Non-pigmented ciliary epithelial cell (primary cell): Measurements from ENCODE around the gene ZNF142.

ENCODE experiments used
- DNase-seq: peaks from one replicate; pipeline ENCODE4 v3.0.0-alpha.2; 2010; ENCODE audit warnings: low read depth

Gene ZNF142

DNA sequence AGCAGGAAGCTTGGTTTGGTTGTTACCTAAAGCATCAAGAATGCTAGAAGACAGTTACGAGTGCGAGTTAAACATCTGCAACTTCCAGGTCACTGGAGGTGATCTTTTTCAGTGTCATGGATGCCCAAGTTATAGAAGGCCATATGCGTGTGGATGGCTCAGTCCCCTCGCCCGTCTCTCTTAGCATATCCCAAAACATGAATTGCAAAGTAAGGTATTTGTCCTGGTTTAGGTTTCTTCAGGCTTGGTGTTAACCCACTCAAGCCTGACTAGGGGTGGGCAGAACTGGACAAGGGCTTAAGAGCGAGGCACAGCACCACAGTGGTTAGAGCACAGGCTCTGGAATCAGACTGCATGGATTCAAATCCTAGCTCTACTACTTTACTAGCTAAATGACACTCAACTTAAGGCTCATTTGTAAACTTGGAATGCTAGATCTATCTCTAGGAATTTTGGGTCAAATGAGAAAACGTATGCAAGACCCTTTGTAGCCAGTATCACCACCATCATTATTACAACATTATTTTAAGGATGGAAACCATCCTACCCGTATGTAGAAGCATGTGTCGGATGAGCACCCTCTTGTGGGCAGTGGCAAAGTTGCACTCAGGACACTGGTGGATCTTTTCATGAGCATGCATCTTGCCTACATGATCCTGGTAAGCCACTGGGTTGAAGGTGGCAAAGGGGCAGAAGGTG, 11.2 kb downstream of the ZNF142 start:
- DNase-seq, result no peak

DNA sequence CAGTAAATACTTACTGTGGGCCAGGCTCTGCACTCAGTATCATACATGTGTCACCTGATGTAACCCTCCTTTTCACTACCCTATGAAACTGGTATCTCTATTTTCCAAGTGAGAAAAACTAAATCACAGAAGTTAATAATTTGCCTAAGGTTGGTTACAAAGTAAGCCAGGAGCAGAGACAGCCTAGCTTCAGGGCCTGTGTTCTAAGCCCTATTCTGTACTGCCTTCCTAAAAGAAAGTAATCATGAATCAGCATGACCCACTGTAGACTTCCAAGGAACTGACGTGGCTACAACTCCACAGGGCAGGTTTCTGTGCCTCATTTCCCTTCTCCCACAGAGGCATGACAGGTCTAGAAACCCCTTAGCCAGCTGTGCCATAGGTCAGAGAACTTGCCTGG, 14.3 kb downstream of the ZNF142 start:
- DNase-seq, result no peak

DNA sequence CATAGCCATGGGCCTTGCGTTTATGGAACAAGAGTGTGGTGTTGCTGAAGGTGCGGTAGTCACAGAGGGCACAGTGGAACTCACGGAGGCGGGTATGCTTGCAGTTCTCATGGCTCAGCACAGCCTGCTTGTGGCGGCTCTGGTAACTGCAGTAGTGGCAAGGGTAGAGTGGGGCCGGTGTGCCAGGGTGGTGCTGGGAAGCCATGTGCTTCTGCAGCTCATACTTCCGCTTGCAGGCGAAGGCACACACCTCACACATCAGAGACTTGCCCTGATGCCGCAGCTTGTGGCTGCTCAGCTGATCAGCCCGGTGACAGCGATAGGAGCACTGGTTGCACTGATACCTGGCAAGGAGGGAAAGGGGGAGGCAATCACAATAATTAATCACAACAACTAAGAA, 14.7 kb downstream of the ZNF142 start:
- no peak for DNase-seq

DNA sequence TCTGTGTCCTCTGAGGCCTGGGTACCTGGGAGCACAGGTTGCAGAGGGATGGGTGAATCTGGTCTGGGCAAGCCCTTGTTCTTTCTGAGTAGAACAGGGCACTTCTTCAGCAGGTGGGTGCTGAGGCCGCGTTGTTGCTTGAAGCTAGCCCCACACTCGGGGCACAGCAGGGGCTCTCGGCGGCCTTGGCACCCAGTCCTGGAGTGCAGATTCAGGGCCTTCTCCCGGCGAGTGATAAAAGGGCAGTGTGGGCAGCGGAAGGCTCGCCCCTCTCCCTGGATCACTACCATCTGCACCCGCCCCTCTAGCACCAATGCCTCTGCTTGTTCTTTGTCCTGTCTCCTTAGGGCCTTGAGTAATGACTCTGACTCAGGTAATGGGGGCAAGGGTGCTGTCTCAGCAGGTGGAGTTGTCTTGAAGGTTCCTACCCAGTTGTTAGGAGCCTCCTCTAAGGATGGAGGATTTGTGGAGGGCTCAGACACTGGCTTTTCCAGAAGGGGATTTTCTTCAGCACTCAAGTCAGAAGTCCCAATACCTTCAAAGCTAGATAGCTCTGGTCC, 15.6 kb downstream of the ZNF142 start:
- no peak for DNase-seq

DNA sequence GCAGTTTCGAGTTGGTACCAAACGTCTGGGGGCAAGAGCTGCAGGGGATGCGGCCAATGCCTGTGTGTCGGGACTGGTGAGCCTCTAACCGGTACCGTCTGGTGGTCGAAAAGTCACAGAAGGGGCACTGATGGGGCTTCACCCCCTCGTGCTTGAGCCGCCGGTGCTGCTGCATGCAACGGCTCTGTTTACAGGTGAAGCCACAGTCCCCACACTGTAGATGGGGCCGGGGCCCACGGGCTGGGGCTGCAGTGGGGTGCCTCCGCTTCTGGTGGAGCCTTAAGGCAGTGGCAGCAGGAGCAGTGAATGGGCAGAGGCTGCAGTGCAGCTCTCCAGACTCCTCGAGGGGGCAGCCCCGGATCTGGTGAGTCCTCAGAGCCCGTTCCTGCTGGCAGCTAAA, 16.6 kb downstream of the ZNF142 start:
- no peak for DNase-seq

DNA sequence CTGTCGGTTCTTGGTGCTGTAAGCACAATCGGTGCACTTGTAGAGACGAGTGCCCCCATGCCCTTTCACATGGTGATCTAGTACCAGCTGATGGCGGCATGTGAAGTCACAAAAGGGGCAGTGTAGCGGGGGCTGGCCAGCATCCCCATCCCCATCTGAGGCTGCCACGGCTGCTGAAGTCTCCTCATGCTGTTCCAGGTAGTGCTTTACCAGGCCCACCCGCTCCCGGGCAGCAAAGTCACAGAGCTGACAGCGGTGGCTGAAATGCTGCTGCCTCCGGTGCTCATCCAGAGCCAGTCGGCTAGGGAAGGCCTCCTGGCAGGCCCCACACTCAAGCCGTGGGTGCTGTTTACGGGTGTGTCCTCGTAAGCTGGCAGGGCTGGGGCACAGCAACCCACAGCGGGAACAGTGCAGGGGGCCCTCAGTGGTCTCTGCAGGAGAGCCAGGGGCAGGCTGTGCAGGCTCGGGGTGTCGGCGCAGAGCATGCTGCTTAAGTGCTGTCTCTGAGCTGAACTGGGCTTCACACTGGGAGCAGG, 17.2 kb downstream of the ZNF142 start:
- no peak for DNase-seq

DNA sequence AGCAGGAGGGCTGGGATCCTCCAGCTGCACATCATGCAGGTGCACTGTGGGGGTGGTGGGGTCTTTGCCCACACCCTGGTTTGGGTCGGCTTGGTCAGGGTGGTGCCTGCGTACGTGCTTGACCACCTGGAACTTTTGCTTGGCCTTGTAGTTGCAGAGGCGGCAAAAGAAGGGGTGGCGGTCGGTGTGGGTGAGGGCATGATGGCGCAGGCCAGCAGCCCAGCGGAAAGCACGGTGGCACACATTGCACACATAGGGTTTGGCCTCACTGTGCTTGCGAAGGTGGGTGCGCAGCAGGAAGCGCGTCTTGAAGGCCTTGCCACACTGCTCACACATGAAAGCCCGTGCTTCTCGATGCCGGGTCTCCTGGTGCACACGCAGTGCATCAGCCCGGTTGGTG, 21.1 kb downstream of the ZNF142 start:
- no peak for DNase-seq

DNA sequence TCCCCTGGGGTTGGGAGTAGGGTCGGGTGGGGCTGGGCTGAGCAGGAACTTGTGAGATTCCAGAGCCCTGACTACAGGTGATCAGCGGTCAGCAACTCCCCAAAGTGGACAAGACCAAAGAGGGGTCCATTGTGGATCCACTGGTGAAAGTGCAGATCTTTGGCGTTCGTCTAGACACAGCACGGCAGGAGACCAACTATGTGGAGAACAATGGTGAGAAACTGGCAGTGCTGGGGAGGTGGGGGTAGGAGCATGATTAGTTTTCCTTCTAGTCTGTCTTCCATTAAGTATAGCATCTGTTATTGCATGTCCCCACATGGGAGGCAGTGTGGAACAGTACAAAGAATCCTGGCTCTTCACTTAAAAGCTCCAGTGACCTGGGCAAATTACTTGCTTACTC, 23.7 kb downstream of the ZNF142 start:
- no peak for DNase-seq

DNA sequence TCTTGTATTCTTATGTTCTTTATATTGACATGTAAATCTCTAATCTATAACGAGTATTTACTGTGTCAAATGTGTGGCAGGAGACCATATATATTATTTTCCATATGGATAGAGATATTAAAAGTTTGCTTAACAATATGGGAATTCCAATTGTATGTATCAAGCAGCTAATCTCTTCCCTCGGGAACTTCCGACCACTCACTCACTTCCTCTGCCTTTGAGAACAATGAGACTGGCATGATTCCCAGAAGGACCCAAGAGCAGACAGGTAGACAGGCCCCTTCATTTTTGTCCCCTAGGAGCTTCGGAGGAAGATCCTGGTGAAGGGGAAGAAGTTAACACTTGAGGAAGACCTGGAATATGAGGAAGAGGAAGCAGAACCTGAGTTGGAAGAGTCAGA, 27.6 kb downstream of the ZNF142 start:
- no peak for DNase-seq

DNA sequence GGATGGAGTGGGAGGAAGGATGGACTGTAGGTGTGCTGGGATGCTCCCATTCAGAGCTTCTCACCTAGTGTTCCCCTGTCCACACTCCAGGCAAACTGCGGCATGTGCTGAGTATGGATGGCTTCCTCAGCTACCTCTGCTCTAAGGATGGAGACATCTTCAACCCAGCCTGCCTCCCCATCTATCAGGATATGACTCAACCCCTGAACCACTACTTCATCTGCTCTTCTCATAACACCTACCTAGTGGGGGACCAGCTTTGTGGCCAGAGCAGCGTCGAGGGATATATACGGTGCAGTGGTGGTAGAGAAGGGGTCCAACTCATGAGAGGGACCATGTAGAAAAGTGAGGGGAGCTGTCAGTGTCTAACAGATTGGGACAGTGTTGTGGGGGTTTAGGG, 31.5 kb downstream of the ZNF142 start:
- no peak for DNase-seq

DNA sequence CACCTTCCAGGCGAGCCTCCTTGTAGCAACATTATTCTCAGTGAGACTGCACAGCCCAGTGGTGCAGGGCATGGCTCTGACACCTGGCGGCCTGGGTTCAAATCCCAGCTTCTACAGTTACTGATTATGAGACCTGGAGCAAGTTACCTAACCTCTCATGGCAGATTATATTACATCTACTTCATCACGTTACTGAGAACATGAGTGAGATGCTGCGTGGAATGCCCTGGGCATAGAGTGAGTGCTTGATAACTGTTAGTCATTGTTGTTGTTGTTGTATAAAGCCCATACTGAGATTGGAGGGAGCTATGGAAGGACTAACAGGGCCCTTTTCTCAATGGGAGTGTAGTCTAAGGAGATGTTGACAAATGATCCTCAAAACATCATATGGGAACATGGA, 33.1 kb downstream of the ZNF142 start:
- DNase-seq, result no peak

DNA sequence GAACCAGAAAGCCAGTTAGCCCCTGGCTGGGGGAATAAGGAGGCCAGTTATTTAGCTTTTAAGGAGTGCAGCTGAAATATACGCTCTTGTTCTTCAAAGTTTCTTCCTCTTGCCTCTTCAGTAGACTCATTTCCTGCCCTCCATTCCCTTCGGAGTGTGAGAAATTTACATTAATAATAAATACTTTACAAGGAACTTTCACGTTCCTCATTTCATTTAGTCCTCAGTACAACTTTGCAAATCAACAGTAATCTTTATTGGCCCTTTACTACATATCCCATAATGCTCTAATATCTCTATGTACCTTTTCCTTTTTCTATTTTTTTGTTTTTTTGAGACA, 36.1 kb downstream of the ZNF142 start:
- DNase-seq, result no peak

DNA sequence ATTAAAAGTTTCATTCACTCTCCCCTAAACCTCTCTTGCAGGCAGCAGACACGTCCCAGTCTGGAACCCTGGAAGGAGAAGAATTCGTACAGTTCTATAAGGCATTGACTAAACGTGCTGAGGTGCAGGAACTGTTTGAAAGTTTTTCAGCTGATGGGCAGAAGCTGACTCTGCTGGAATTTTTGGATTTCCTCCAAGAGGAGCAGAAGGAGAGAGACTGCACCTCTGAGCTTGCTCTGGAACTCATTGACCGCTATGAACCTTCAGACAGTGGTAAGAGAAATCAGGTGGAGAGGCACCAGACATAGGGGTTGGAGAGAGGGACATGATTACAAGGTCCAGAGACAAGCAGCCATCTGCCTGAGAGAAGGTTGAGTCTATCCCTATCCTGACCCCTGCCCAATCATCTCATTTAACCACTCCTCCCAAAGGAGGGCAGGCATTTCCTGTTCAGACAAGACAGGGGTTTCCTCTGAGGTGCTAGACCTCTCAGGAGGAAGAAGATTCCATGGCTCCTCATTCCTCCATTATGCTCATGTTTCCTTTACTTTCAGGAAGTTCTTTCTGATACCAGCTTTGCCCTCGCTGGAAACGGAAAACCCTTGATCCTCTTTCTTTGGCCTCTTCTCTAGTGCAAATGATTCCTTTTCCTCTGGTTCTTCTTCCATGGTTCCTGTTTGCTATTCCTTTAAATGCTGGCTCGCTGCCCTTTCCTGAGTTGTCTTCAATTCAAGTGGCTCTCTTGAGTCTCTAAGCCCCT, 36.6 kb downstream of the ZNF142 start:
- DNase-seq, result no peak

DNA sequence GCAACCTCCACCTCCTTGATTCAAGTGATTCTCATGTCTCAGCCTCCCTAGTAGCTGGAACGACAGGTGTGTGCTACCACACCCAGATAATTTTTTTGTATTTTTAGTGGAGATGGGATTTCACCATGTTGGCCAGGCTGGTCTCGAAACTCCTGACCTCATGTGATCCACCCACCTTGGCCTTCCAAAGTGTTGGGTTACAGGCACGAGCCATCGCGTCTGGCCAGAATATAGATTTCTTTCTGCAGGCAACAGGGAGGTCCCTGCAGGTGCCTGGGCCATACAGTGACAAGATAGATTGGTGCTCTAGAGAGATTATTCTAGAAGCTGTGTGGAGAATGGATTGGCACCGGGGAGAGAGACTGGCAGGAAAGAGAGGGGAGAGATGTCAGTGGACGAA, 38.4 kb downstream of the ZNF142 start:
- no peak for DNase-seq

DNA sequence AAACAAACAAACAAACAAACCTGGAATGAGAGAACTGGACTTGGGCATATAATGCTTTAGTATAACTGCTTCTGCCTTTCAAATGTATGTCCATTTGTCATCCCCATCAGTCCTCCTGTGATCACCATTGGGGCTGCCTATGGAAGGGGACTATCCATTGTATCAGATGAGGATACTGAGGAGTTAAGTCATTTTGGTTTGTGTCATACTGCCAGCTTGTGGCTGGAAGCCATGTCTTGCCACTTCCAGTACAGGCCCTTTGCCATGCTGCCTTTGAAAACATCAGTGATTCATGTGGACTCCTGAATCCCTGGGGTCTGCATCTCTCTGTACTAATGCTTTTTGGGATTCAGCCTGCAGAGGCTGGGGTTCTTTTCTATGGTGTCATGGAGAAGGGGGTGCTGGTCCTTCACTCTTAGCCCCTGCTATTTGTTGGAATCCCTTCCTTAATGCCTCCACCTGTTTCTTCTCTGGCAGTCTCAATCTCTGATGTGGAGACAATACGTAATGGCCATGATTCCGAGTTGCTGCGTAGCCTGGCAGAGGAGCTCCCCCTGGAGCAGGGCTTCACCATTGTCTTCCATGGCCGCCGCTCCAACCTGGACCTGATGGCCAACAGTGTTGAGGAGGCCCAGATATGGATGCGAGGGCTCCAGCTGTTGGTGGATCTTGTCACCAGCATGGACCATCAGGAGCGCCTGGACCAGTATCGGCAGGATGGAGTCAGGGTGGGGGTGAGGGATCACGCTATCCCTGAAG, 41.1 kb downstream of the ZNF142 start:
- no peak for DNase-seq

DNA sequence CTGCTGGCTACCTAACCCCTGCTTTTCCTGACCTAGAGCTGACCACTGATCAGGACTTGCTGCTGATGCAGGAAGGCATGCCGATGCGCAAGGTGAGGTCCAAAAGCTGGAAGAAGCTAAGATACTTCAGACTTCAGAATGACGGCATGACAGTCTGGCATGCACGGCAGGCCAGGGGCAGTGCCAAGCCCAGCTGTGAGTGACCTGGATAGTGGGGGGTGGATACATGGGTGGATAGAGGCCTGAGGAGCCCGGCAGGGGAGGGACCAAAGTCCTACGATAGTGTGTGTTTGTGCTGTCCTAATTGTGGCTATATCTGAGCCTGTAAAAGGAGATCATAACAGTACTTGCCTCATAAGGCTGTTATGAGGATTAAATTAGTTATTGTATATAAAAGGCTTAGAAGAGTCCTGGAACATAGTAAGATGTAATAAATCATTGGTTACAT, 43.5 kb downstream of the ZNF142 start:
- DNase-seq, result no peak

DNA sequence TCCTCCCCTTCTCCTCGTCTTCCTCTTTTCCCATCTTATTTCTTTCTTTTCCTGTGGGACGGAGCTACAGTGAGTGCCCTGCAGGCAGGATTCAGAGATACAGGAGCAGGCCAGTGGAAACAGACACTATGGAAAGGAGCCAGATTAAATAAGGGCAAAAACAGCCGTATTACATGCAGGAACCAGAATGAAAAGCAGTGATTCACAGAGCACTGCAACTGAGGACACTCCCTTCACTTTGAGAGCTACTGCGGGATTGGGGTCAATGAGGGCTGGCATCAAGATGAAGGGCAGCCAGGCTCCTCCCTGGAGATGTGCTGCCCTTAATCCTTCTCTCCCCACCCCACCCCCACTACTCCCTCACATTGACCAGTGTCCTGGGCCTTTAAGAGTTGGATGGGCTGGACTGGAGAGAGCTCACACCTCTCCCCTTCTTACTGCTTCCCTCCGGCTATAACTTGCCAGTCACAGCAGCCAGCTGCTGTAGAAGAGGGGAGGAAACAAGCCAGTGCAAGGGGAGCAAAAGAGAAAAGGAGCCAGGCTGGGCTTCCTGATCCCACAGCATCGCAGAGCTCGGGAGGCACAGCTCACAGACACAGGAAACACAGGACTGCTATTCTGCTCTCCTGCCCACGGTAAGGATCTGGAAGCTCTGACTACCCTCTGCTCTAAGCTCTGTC, 51.8 kb downstream of the ZNF142 start, which contains the start of gene PLCD4:
Gene PLCD4, plus strand, starts transcription at position 464 of the 680 bp plus-strand sequence. CDS start 7,841 bp downstream, outside the sequence.
- DNase-seq, result no peak

DNA sequence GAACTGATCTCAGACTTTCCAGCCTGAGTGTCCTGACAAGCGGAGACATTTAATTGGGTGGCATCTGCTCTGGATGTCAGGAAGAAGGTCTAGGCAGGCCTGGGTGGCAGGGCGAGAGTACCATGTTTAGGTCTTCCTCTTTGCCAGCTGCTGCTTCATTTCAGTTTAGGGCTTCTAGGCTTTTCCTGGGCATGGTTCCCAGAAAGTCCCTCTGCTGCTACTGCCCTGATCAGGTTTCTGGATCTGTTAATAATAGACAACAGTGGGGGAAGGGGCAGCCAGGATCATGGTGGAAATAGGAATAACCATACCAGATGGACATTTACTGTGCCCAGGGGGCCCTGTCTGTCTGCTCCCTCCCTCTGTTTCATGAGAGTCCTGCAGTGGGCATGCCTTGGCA, 54.0 kb downstream of the ZNF142 start:
- no peak for DNase-seq
